Prostate gland (tissue), 2 donors: ENCODE measurements around the gene UBR3.

Experiments
- POLR2A ChIP-seq: fragments of 450-650 bp; IDR thresholded peaks from one replicate; pipeline ENCODE4 v1.6.1; 2016; ENCODE audit warnings: antibody characterized with exemption, mild to moderate bottlenecking
- POLR2AphosphoS5 ChIP-seq: sonication (generic); formaldehyde crosslinking; IDR thresholded peaks from one replicate; pipeline ENCODE4 v1.6.1; 2017; ENCODE audit warnings: antibody characterized with exemption
- TF ChIP-seq, protein P1 (sequence below), 4 experiments: fragments of 200-600 bp in 2 of 4; fragments of 450-650 bp in 2 of 4; sonication (generic) in 2 of 4; IDR thresholded peaks; 1 replicate in 3 of 4; 2 replicates in 1 of 4; pipeline ENCODE4 v1.5.1; 2016 to 2019; ENCODE audit warnings: antibody characterized with exemption in 4 of 4, mild to moderate bottlenecking in 2 of 4, moderate library complexity in 2 of 4

DNA sequence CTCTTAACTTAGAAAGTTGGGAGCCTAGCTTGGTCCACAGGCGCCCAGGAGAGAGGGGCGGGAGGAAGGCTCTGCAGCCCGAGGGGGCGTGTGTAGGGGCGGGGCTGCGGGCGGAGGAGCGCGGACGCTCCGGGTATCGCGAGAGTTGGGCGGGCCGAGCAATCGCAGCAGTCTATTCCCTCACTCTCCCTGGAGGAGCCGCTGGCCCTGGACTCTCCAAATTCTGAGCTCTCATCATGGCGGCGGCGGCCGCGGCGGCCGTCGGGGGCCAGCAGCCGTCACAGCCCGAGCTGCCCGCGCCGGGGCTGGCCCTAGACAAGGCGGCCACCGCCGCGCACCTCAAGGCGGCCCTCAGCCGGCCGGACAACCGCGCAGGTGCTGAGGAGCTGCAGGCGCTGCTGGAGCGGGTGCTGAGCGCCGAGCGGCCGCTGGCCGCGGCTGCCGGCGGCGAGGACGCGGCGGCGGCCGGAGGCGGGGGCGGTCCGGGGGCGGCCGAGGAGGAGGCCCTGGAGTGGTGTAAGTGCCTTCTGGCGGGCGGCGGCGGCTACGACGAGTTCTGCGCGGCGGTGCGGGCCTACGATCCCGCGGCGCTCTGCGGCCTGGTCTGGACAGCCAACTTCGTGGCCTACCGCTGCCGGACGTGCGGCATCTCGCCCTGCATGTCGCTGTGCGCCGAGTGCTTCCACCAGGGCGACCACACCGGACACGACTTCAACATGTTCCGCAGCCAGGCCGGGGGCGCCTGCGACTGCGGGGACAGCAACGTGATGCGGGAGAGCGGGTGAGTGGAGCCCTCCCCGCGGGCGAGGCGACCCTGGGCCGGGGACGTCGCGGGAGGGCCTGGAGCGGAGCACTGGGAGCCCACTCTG is at the start of gene UBR3:
- TF ChIP-seq, protein P1, sequence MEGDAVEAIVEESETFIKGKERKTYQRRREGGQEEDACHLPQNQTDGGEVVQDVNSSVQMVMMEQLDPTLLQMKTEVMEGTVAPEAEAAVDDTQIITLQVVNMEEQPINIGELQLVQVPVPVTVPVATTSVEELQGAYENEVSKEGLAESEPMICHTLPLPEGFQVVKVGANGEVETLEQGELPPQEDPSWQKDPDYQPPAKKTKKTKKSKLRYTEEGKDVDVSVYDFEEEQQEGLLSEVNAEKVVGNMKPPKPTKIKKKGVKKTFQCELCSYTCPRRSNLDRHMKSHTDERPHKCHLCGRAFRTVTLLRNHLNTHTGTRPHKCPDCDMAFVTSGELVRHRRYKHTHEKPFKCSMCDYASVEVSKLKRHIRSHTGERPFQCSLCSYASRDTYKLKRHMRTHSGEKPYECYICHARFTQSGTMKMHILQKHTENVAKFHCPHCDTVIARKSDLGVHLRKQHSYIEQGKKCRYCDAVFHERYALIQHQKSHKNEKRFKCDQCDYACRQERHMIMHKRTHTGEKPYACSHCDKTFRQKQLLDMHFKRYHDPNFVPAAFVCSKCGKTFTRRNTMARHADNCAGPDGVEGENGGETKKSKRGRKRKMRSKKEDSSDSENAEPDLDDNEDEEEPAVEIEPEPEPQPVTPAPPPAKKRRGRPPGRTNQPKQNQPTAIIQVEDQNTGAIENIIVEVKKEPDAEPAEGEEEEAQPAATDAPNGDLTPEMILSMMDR (IDR thresholded peaks at IDR 0.05) = peak in 1 of 4 experiments; percentile 31
- TF ChIP-seq POLR2AphosphoS5 (peak; percentile 86), POLR2A (peak; percentile 88)
